IMR-90 (cell line): ENCODE data around the gene GPR180. TPM values are rescaled to one million over a fixed set of nuclear protein-coding genes. Genes with fewer than 3 reads are reported as not detected.

Experiments used
- ATAC-seq: fragments of 200-7000 bp; cut with Tn5 transposase; 2 replicates; pipeline ENCODE4 v1.9.1; 2020; ENCODE audit warnings: low read depth, mild to moderate bottlenecking, moderate library complexity
- BruUV-seq: library from RNA; stranded (reverse); fragments of 400-500 nt; replicated peaks from 2 replicates; lab custom pipeline; 2021; lab: Mats Ljungman, UMichigan
- CTCF ChIA-PET: fragments of 300-600 bp; formaldehyde crosslinking; extraction: SDS; loops from one replicate; lab custom pipeline; 2021; ENCODE audit warnings: antibody characterized with exemption; lab: Yijun Ruan, JAX
- POLR2A ChIA-PET: fragments of 300-600 bp; sonication (Branson Sonifier 250); formaldehyde crosslinking; loops from one replicate; lab custom pipeline; 2022; ENCODE audit warnings: antibody characterized with exemption; ENCODE audit not compliant: unreplicated experiment; lab: Charles Lee
- DNase-seq: peaks from one replicate; pipeline ENCODE4 v3.0.0; 2013
- H2AFZ ChIP-seq: replicated peaks from 2 replicates; pipeline ENCODE3; 2013; ENCODE audit warnings: low read length, mild to moderate bottlenecking; ENCODE audit not compliant: poor library complexity
- H2AK5ac ChIP-seq: 2 replicates; pipeline ENCODE4 v1.6.1; 2013; ENCODE audit warnings: low read depth, low read length, inconsistent platforms
- H2AK9ac ChIP-seq: replicated peaks from 2 replicates; pipeline ENCODE3; 2013; ENCODE audit warnings: mild to moderate bottlenecking, low read depth, low read length, moderate library complexity; ENCODE audit not compliant: poor library complexity
- H2BK120ac ChIP-seq: 2 replicates; pipeline ENCODE4 v1.6.1; 2013; ENCODE audit warnings: low read depth, low read length, inconsistent platforms
- H2BK15ac ChIP-seq: 3 replicates; pipeline ENCODE4 v1.6.1; 2013; ENCODE audit warnings: low read depth, low read length, inconsistent platforms
- H2BK20ac ChIP-seq: 2 replicates; pipeline ENCODE4 v1.6.1; 2013; ENCODE audit warnings: low read depth, mild to moderate bottlenecking, inconsistent platforms, low read length, moderate library complexity
- H2BK5ac ChIP-seq: 2 replicates; pipeline ENCODE4 v1.6.1; 2013; ENCODE audit warnings: mild to moderate bottlenecking, low read depth, low read length, inconsistent platforms; ENCODE audit not compliant: poor library complexity, severe bottlenecking
- H3K14ac ChIP-seq: replicated peaks from 2 replicates; pipeline ENCODE4 v1.6.1; 2013; ENCODE audit warnings: low read depth, low read length, inconsistent platforms
- H3K18ac ChIP-seq: 2 replicates; pipeline ENCODE4 v1.6.1; 2013; ENCODE audit warnings: low read depth, low read length, control low read depth
- H3K23ac ChIP-seq: 2 replicates; pipeline ENCODE4 v1.6.1; 2013; ENCODE audit warnings: low read depth, low read length, inconsistent platforms
- H3K27ac ChIP-seq: 2 replicates; pipeline ENCODE4 v1.5.1; 2013; ENCODE audit warnings: mild to moderate bottlenecking, control low read depth, low read length; ENCODE audit not compliant: insufficient read depth
- H3K27me3 ChIP-seq: 2 replicates; pipeline ENCODE4 v1.6.1; 2013; ENCODE audit warnings: low read length; ENCODE audit not compliant: control insufficient read depth, insufficient read depth
- H3K36me3 ChIP-seq: 2 replicates; pipeline ENCODE4 v1.6.1; 2013; ENCODE audit warnings: low read length, mixed read lengths; ENCODE audit not compliant: control insufficient read depth, insufficient read depth
- H3K4ac ChIP-seq: 2 replicates; pipeline ENCODE4 v1.6.1; 2013; ENCODE audit warnings: low read depth, low read length, inconsistent platforms
- H3K4me1 ChIP-seq: 2 replicates; pipeline ENCODE4 v1.6.1; 2013; ENCODE audit warnings: low read length, mixed read lengths; ENCODE audit not compliant: control insufficient read depth, insufficient read depth
- H3K4me2 ChIP-seq: 2 replicates; pipeline ENCODE4 v1.6.1; 2013; ENCODE audit warnings: low read depth, mild to moderate bottlenecking, control low read depth, low read length, moderate library complexity
- H3K4me3 ChIP-seq: 2 replicates; pipeline ENCODE4 v1.5.1; 2013; ENCODE audit warnings: low read depth, mild to moderate bottlenecking, control low read depth, low read length, moderate library complexity; ENCODE audit not compliant: insufficient read depth
- H3K56ac ChIP-seq: 2 replicates; pipeline ENCODE4 v1.6.1; 2013; ENCODE audit warnings: low read length, inconsistent platforms; ENCODE audit not compliant: insufficient read depth; ENCODE audit errors: extremely low read depth
- H3K79me1 ChIP-seq, 2 experiments: 2 replicates each; pipeline ENCODE4 v1.6.1; 2013; ENCODE audit warnings: low read length in 2 of 2, inconsistent platforms in 1 of 2, low read depth in 1 of 2
- H3K9ac ChIP-seq: 2 replicates; pipeline ENCODE4 v1.6.1; 2013; ENCODE audit warnings: low read depth, low read length, control low read depth
- H3K9me1 ChIP-seq: 2 replicates; pipeline ENCODE4 v1.6.1; 2013; ENCODE audit warnings: low read length, inconsistent platforms; ENCODE audit not compliant: insufficient read depth
- H3K9me3 ChIP-seq: 2 replicates; pipeline ENCODE4 v1.6.1; 2013; ENCODE audit warnings: low read length; ENCODE audit not compliant: control insufficient read depth, insufficient read depth
- H4K20me1 ChIP-seq: 2 replicates; pipeline ENCODE4 v1.6.1; 2013; ENCODE audit warnings: low read length, inconsistent platforms; ENCODE audit not compliant: insufficient read depth
- H4K5ac ChIP-seq: 2 replicates; pipeline ENCODE4 v1.6.1; 2013; ENCODE audit warnings: mild to moderate bottlenecking, low read depth, low read length, control low read depth
- H4K8ac ChIP-seq, 2 experiments: 2 replicates each; pipeline ENCODE4 v1.6.1; 2013; ENCODE audit warnings: low read depth in 2 of 2, low read length in 2 of 2, control low read depth in 1 of 2, inconsistent platforms in 1 of 2
- H4K91ac ChIP-seq: 2 replicates; pipeline ENCODE4 v1.6.1; 2013; ENCODE audit warnings: low read depth, low read length, inconsistent platforms; ENCODE audit not compliant: insufficient read depth
- BHLHE40 ChIP-seq: fragments of 150-350 bp; IDR thresholded peaks from 2 replicates; pipeline ENCODE4 v1.6.1; 2016; ENCODE audit warnings: mild to moderate bottlenecking, low read depth, low read length
- CEBPB ChIP-seq: IDR thresholded peaks from 2 replicates; pipeline ENCODE4 v1.6.1; 2012; ENCODE audit warnings: low read depth, low read length, improper control_type of control experiment
- CHD1 ChIP-seq: IDR thresholded peaks from 2 replicates; pipeline ENCODE4 v1.6.1; 2012; ENCODE audit warnings: low read depth, low read length, improper control_type of control experiment
- FOS ChIP-seq: fragments of 150-350 bp; IDR thresholded peaks from 2 replicates; pipeline ENCODE4 v1.6.1; 2016; ENCODE audit warnings: low read depth, low read length
- MAFK ChIP-seq: IDR thresholded peaks from 2 replicates; pipeline ENCODE4 v1.6.1; 2012; ENCODE audit warnings: low read depth, low read length, improper control_type of control experiment
- MAZ ChIP-seq: IDR thresholded peaks from 2 replicates; pipeline ENCODE4 v1.6.1; 2012; ENCODE audit warnings: low read depth, mild to moderate bottlenecking, low read length, improper control_type of control experiment, moderate library complexity, borderline replicate concordance
- MXI1 ChIP-seq: IDR thresholded peaks from 2 replicates; pipeline ENCODE4 v1.6.1; 2012; ENCODE audit warnings: low read depth, mild to moderate bottlenecking, low read length, moderate library complexity, borderline replicate concordance
- NFE2L2 ChIP-seq: fragments of 150-350 bp; IDR thresholded peaks from 2 replicates; pipeline ENCODE4 v1.6.1; 2016; ENCODE audit warnings: low read depth, mild to moderate bottlenecking, low read length
- POLR2A ChIP-seq: IDR thresholded peaks from 2 replicates; pipeline ENCODE4 v1.6.1; 2012; ENCODE audit warnings: mild to moderate bottlenecking, low read depth, low read length
- RAD21 ChIP-seq: IDR thresholded peaks from 2 replicates; pipeline ENCODE4 v1.6.1; 2012; ENCODE audit warnings: low read length, improper control_type of control experiment
- RCOR1 ChIP-seq: IDR thresholded peaks from 2 replicates; pipeline ENCODE4 v1.6.1; 2012; ENCODE audit warnings: mild to moderate bottlenecking, low read length, improper control_type of control experiment; ENCODE audit not compliant: insufficient replicate concordance
- RFX5 ChIP-seq: IDR thresholded peaks from 2 replicates; pipeline ENCODE4 v1.8.0; 2012; ENCODE audit warnings: low read depth, mild to moderate bottlenecking, low read length, moderate library complexity
- SMC3 ChIP-seq: fragments of 150-350 bp; IDR thresholded peaks from 2 replicates; pipeline ENCODE4 v1.6.1; 2016; ENCODE audit warnings: low read depth, mild to moderate bottlenecking, antibody characterized with exemption, low read length, moderate library complexity
- USF2 ChIP-seq: fragments of 150-350 bp; IDR thresholded peaks from 2 replicates; pipeline ENCODE4 v1.6.1; 2017; ENCODE audit warnings: mild to moderate bottlenecking, antibody characterized with exemption, low read length, low read depth
- WGBS, 2 experiments: methylation state at CpG; one replicate each; pipeline versions ENCODE4 v1.1.5 to v1.1.7; 2013; ENCODE audit warnings: missing lambda C conversion rate in 2 of 2; ENCODE audit not compliant: insufficient read length in 1 of 2; ENCODE audit errors: extremely low coverage in 2 of 2; 5-methylcytosine and 5-hydroxymethylcytosine counted together
- dilution Hi-C: fragments of 300-500 bp; cut with HindIII; formaldehyde crosslinking; loops from one replicate; pipeline ENCODE4 v1.14.3; 2018; ENCODE audit warnings: low sequenced_read_pairs; ENCODE audit not compliant: unreplicated experiment
- in situ Hi-C: fragments of 300-500 bp; cut with MboI; formaldehyde crosslinking; loops from 3 replicates; pipeline ENCODE4 v1.14.3; 2019; ENCODE audit warnings: low sequenced_read_pairs, inconsistent platforms, mixed read lengths
- intact Hi-C: fragments of 100-400 bp; cut with micrococcal nuclease; formaldehyde crosslinking; loops from 2 replicates; pipeline ENCODE4 v1.10.0; 2022
- polyA plus RNA-seq, 3 experiments: library from polyadenylated mRNA; depleted of rRNA; stranded (reverse); fragments of >200 nt; gene quantifications; 2 replicates each; pipeline ENCODE4 v1.2.3, GENCODE V29; 2012; ENCODE audit warnings: low replicate concordance in 1 of 3
- total RNA-seq: library from RNA; depleted of rRNA; stranded (reverse); fragments of >200 nt; gene quantifications from 2 replicates; pipeline ENCODE4 v1.2.3, GENCODE V29; 2012
- TF ChIP-seq, protein P1 (sequence below): fragments of 150-350 bp; IDR thresholded peaks from 2 replicates; pipeline ENCODE4 v1.6.1; 2016; ENCODE audit warnings: low read depth, mild to moderate bottlenecking, low read length, moderate library complexity, borderline replicate concordance
- TF ChIP-seq, protein P2 (sequence below): conservative IDR thresholded peaks from 2 replicates; pipeline ENCODE4 v1.5.1; 2012; ENCODE audit warnings: mild to moderate bottlenecking, low read depth, low read length, improper control_type of control experiment

GPR180 gene
- total and polyA plus RNA-seq, 2 of the 4 experiments (the other 2 are of a cell fraction) = 2.8 to 10.8 TPM

DNA sequence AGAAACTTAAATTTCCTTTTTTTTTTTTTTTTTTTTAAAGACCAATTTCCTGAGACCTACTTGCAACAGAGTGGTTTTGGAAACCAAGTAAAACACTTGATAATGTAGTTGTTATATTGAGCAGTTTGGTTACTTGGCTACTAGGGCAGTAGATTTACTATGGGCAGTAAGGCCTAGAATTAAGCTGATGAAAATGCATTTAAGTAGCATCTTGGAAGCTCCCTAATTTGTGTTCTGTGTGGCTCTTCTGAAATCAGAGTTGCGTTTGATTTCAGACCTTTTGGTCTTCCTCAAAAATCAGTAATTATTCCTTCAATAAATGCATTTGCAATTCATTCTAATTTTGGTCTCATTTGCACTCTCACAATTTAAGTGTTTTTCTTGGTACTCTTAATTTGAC, 810 bp downstream of the GPR180 start:
- H2BK120ac ChIP-seq = 0 out of 2 replicates have a peak overlapping the region, but pooled peaks have one; percentile 44
- H2AFZ ChIP-seq = peak overlapping the region; percentile 96
- peak overlapping the region; percentile 40 to 73 for H4K8ac ChIP-seq
- H3K9me3 ChIP-seq = no peaks in the 10 kb centered on the region
- no TSS peak for BruUV-seq
- WGBS, 2 experiments = no CpG with 5 or more reads among the region's 1 CpG
- peaks cover 6% of the 10 kb centered on the region for H3K4me1 ChIP-seq
- H4K20me1 ChIP-seq = peaks cover 5% of the 10 kb centered on the region; the same call in 1 of the 2 replicates
- in situ Hi-C loops (loop anchor here (25.0 kb wide), 1 partner anchor 1365 kb away; the partner anchor contains the start of gene GPC6), dilution Hi-C loops (no loop called here), intact Hi-C loops (loop anchor here (10.0 kb wide), 1 partner anchor 1768 kb away; no protein-coding TSS in a partner anchor)
- peak overlapping the region; percentile 94 for H3K23ac ChIP-seq
- H3K56ac ChIP-seq = peak overlapping the region; percentile 70
- peak overlapping the region; percentile 82 for H2BK5ac ChIP-seq
- H4K5ac ChIP-seq = peak overlapping the region; percentile 55; the same call in 1 of the 2 replicates
- peaks cover 13 to 34% of the 10 kb centered on the region in 2 experiments for H3K79me1 ChIP-seq
- peaks cover 7% of the 10 kb centered on the region for H3K36me3 ChIP-seq
- H3K4ac ChIP-seq = peak overlapping the region; percentile 89
- ChIA-PET CTCF (interaction anchor here (0.7 to 1.0 kb wide), 2 partner anchors 1420 to 1707 kb away, joined by 3 read pairs; no protein-coding TSS in a partner anchor), POLR2A (no interaction called here)
- peak overlapping the region; percentile 92 for H3K14ac ChIP-seq
- H3K4me3 ChIP-seq = peak overlapping the region; percentile 83
- peak overlapping the region; percentile 49 for H3K4me2 ChIP-seq
- no peaks in the 10 kb centered on the region for H3K27me3 ChIP-seq
- peak overlapping the region; percentile 37; the same call in 1 of the 2 replicates for H2AK5ac ChIP-seq
- H3K27ac ChIP-seq = peak overlapping the region; percentile 85; the same call in 1 of the 2 replicates
- peak overlapping the region; percentile 90 for H3K9ac ChIP-seq
- DNase-seq (no peak), ATAC-seq (no peak)
- H2AK9ac ChIP-seq = no peak overlapping the region
- peaks cover under 1% of the 10 kb centered on the region; the same call in 1 of the 2 replicates for H3K9me1 ChIP-seq
- no peak overlapping the region for H3K18ac ChIP-seq
- H4K91ac ChIP-seq = peak overlapping the region; percentile 78
- no peak overlapping the region for H2BK20ac ChIP-seq
- H2BK15ac ChIP-seq = no peak overlapping the region
- no peak for TF ChIP-seq NFE2L2
- TF ChIP-seq USF2 = no peak
- TF ChIP-seq, protein P1, sequence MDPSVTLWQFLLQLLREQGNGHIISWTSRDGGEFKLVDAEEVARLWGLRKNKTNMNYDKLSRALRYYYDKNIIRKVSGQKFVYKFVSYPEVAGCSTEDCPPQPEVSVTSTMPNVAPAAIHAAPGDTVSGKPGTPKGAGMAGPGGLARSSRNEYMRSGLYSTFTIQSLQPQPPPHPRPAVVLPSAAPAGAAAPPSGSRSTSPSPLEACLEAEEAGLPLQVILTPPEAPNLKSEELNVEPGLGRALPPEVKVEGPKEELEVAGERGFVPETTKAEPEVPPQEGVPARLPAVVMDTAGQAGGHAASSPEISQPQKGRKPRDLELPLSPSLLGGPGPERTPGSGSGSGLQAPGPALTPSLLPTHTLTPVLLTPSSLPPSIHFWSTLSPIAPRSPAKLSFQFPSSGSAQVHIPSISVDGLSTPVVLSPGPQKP = no peak
- no peak for TF ChIP-seq RFX5
- no peak for TF ChIP-seq RCOR1
- TF ChIP-seq SMC3 = no peak
- no peak for TF ChIP-seq MAFK
- TF ChIP-seq BHLHE40 = no peak
- TF ChIP-seq CEBPB = no peak
- TF ChIP-seq FOS = no peak
- no peak for TF ChIP-seq POLR2A
- no peak for TF ChIP-seq CHD1
- TF ChIP-seq MXI1 = no peak
- TF ChIP-seq, protein P2, sequence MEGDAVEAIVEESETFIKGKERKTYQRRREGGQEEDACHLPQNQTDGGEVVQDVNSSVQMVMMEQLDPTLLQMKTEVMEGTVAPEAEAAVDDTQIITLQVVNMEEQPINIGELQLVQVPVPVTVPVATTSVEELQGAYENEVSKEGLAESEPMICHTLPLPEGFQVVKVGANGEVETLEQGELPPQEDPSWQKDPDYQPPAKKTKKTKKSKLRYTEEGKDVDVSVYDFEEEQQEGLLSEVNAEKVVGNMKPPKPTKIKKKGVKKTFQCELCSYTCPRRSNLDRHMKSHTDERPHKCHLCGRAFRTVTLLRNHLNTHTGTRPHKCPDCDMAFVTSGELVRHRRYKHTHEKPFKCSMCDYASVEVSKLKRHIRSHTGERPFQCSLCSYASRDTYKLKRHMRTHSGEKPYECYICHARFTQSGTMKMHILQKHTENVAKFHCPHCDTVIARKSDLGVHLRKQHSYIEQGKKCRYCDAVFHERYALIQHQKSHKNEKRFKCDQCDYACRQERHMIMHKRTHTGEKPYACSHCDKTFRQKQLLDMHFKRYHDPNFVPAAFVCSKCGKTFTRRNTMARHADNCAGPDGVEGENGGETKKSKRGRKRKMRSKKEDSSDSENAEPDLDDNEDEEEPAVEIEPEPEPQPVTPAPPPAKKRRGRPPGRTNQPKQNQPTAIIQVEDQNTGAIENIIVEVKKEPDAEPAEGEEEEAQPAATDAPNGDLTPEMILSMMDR = no peak
- no peak for TF ChIP-seq RAD21
- no peak for TF ChIP-seq MAZ
